Kidney (tissue), 14 donors: Measurements from ENCODE around the gene P4HB. TPM values are rescaled to one million over a fixed set of nuclear protein-coding genes. Genes with fewer than 3 reads are reported as not detected.
A peak's percentile ranks its signal among the peaks of the same experiment; 100 is the strongest.

Source experiments
- DNase-seq, 5 donors: peaks; one replicate each; pipeline ENCODE4 v3.0.0-alpha.2; 2013 to 2020
- FAIRE-seq: peaks from 2 replicates; lab custom pipeline; 2012; peaks lifted over from hg19 to GRCh38; lab: Jason Lieb, UNC
- H3K27ac ChIP-seq, 2 donors: one replicate each; pipeline ENCODE4 v1.7.0; 2013; ENCODE audit warnings: low read depth in 2 of 2, low read length in 2 of 2, inconsistent platforms in 1 of 2
- H3K27me3 ChIP-seq: one replicate; pipeline ENCODE4 v1.7.1; 2013; ENCODE audit warnings: low read length, inconsistent platforms; ENCODE audit not compliant: control insufficient read depth, insufficient read depth
- H3K36me3 ChIP-seq, 3 donors: one replicate each; pipeline versions ENCODE4 v1.7.0 to v1.7.1; 2013; ENCODE audit warnings: low read length in 3 of 3, control low read depth in 1 of 3, inconsistent platforms in 1 of 3; ENCODE audit not compliant: insufficient read depth in 3 of 3, control insufficient read depth in 2 of 3
- H3K4me1 ChIP-seq, 3 donors: one replicate each; pipeline versions ENCODE4 v1.7.0 to v1.7.1; 2013; ENCODE audit warnings: low read length in 3 of 3, inconsistent platforms in 1 of 3, low read depth in 1 of 3; ENCODE audit not compliant: control insufficient read depth in 2 of 3, insufficient read depth in 2 of 3
- H3K4me3 ChIP-seq, 3 donors: one replicate each; pipeline versions ENCODE4 v1.7.0 to v1.8.1; 2013; ENCODE audit warnings: low read length in 3 of 3, control low read depth in 1 of 3, inconsistent platforms in 1 of 3
- H3K9ac ChIP-seq, 3 donors: one replicate each; pipeline versions ENCODE4 v1.7.0 to v1.7.1; 2013; ENCODE audit warnings: low read length in 3 of 3, control low read depth in 1 of 3, inconsistent platforms in 1 of 3
- H3K9me3 ChIP-seq, 3 donors: one replicate each; pipeline versions ENCODE4 v1.7.0 to v1.7.1; 2013; ENCODE audit warnings: low read length in 3 of 3, control low read depth in 1 of 3, inconsistent platforms in 1 of 3; ENCODE audit not compliant: control insufficient read depth in 2 of 3, insufficient read depth in 1 of 3
- intact Hi-C: fragments of 100-400 bp; cut with DNase I; formaldehyde crosslinking; loops from one replicate; pipeline ENCODE4 v1.11.1; 2022
- polyA plus RNA-seq: library from polyadenylated mRNA; stranded (reverse); fragments of 350-450 nt; fragmentation: Illumina TruSeq; extraction: RNeasy Lipid Tissue Mini Kit (QIAGEN cat#74804); gene quantifications from one replicate; pipeline ENCODE4 v1.2.3, GENCODE V29; 2014; ENCODE audit warnings: low read depth, low replicate concordance; ENCODE audit not compliant: insufficient read depth
- total RNA-seq: library from RNA; stranded (reverse); fragmentation: NEBNext Ultra II Directional; extraction: Animal tissue kit (Norgen Biotek cat#: 25700); gene quantifications from one replicate; pipeline ENCODE4 v1.2.1, GENCODE V29; 2021
- TF ChIP-seq, protein P1 (sequence below): IDR thresholded peaks from 3 replicates; pipeline ENCODE4 v1.5.1; 2012; ENCODE audit warnings: mild to moderate bottlenecking, moderate library complexity, borderline replicate concordance; ENCODE audit not compliant: insufficient read depth; ENCODE audit errors: extremely low read depth
- donor health status: control.
- donor health status: control.
- donor health status: control.
- donor health status: control.
- donor health status: control.
- donor health status: DM: yes; HTN: yes; CAD: no.
- donor health status: Normal renal cell carcinoma (clear cell type).

The P4HB gene
- total and polyA plus RNA-seq, 2 donors from 2014 or later: 411 to 482 TPM

DNA sequence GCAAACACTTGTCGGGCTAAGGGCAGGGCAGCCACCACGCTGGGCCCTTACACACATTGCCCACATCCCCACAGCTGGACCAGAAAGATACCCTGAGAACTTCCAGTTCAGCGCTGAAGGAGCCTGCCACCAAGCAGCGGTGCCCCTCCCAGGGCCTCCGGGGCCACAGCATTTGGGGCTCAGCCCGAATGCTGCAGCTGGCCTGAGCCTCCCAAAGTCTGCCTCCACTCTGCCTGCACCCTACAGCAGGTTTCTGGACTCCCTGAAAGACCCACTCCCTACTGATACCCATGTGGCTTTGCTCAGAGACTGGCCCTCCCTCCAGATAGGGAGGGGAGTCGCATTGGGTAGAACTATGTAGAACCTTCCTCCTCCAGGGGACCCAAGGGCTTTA, 28.8 kb downstream of the P4HB start:
- Histone ChIP-seq H3K27me3 (no peaks in the 10 kb centered on the region), H3K4me3 (no peak overlapping the region), H3K4me1 (peaks cover 0 to 22% (median 4%) of the 10 kb centered on the region in 3 donors), H3K9me3 (no peaks in the 10 kb centered on the region), H3K27ac (peak overlapping the region in 1 of 2 donors; percentile 85), H3K9ac (peak overlapping the region in 1 of 3 donors; percentile 64), H3K36me3 (no peaks in the 10 kb centered on the region)
- intact Hi-C loops: no loop called here
- TF ChIP-seq, protein P1, sequence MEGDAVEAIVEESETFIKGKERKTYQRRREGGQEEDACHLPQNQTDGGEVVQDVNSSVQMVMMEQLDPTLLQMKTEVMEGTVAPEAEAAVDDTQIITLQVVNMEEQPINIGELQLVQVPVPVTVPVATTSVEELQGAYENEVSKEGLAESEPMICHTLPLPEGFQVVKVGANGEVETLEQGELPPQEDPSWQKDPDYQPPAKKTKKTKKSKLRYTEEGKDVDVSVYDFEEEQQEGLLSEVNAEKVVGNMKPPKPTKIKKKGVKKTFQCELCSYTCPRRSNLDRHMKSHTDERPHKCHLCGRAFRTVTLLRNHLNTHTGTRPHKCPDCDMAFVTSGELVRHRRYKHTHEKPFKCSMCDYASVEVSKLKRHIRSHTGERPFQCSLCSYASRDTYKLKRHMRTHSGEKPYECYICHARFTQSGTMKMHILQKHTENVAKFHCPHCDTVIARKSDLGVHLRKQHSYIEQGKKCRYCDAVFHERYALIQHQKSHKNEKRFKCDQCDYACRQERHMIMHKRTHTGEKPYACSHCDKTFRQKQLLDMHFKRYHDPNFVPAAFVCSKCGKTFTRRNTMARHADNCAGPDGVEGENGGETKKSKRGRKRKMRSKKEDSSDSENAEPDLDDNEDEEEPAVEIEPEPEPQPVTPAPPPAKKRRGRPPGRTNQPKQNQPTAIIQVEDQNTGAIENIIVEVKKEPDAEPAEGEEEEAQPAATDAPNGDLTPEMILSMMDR: no peak
- DNase-seq (no peak), FAIRE-seq (no peak)

DNA sequence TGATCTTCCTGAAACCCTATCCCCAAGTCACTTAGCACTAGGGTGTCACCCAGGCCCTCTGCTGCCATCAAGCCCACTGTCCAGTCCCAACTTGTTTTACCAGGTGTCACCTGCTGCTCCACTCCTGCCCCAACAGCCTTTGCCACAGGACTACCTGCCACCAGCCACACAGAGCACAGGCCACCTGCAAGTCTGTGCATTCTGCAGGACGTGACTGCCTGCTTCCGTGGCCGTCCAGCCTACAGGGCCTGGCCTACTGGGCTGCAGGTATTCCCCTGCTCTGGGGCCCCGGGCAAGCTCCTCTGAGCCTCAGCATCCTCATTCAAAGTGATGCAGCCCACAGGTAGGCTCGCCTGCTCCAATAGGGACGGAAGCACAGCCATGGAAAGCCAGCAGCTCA, 30.5 kb downstream of the P4HB start:
- intact Hi-C loops: no loop called here
- FAIRE-seq (no peak), DNase-seq (no peak)
- Histone ChIP-seq H3K27me3 (no peaks in the 10 kb centered on the region), H3K4me3 (no peak overlapping the region), H3K9ac (no peak overlapping the region), H3K4me1 (peaks cover 0 to 19% (median 4%) of the 10 kb centered on the region in 3 donors), H3K27ac (no peak overlapping the region), H3K9me3 (no peaks in the 10 kb centered on the region), H3K36me3 (no peaks in the 10 kb centered on the region)
- TF ChIP-seq, protein P1: no peak

- Histone ChIP-seq H3K9ac (no peak overlapping the region), H3K4me1 (peaks cover 0 to 17% (median 4%) of the 10 kb centered on the region in 3 donors), H3K27me3 (no peaks in the 10 kb centered on the region), H3K27ac (no peak overlapping the region), H3K4me3 (no peak overlapping the region), H3K36me3 (no peaks in the 10 kb centered on the region), H3K9me3 (no peaks in the 10 kb centered on the region)
- FAIRE-seq (no peak), DNase-seq (no peak)
- TF ChIP-seq, protein P1: no peak
- intact Hi-C loops: no loop called here
Observed at GRCh38 chr17:81828656-81829055, 31.7 kb downstream of the P4HB start.
